Activated CD8-positive, alpha-beta memory T cell treated with anti-CD3 and anti-CD28 coated beads for 24 hours (primary cell): ENCODE results near the gene TBCK.
"Not testable (repeated sequence)": the region's sequence is repeated elsewhere in the genome, so short reads cannot be mapped to it uniquely, and the experiment has no call there.

ENCODE experiments used
- DNase-seq: peaks from one replicate; pipeline ENCODE4 v3.0.0-alpha.2; 2020

TBCK gene

GRCh38 chr4:106277140-106277675 lies 38.8 kb downstream of the TBCK start:
- no peak for DNase-seq

- DNase-seq = no peak
Measured at GRCh38 chr4:106273831-106274230, 42.2 kb downstream of the TBCK start.

- DNase-seq = no peak
Measured at GRCh38 chr4:106270736-106271135, 45.3 kb downstream of the TBCK start.

- no peak for DNase-seq
Measured at GRCh38 chr4:106269711-106270110, 46.3 kb downstream of the TBCK start.

GRCh38 chr4:106268786-106269185 lies 47.2 kb downstream of the TBCK start:
- no peak for DNase-seq

- DNase-seq = no peak
Measured at GRCh38 chr4:106266201-106266600, 49.8 kb downstream of the TBCK start.

- no peak for DNase-seq
Measured at GRCh38 chr4:106264331-106264728, 51.7 kb downstream of the TBCK start.

- no peak for DNase-seq
Measured at GRCh38 chr4:106263594-106264330, 52.2 kb downstream of the TBCK start.

- DNase-seq = no peak
Measured at GRCh38 chr4:106261980-106262379, 54.0 kb downstream of the TBCK start.

GRCh38 chr4:106258145-106259045 lies 57.6 kb downstream of the TBCK start:
- no peak for DNase-seq

- DNase-seq = no peak
Measured at GRCh38 chr4:106256190-106256589, 59.8 kb downstream of the TBCK start.

- no peak for DNase-seq
Measured at GRCh38 chr4:106255195-106255594, 60.8 kb downstream of the TBCK start.

GRCh38 chr4:106253364-106254129 lies 62.5 kb downstream of the TBCK start:
- no peak for DNase-seq

GRCh38 chr4:106247600-106247999 lies 68.4 kb downstream of the TBCK start:
- DNase-seq = no peak

GRCh38 chr4:106246441-106246840 lies 69.6 kb downstream of the TBCK start:
- no peak for DNase-seq

GRCh38 chr4:106245176-106245575 lies 70.8 kb downstream of the TBCK start:
- DNase-seq = no peak

- DNase-seq = no peak
Measured at GRCh38 chr4:106240699-106241098, 75.3 kb downstream of the TBCK start.

- no peak for DNase-seq
Measured at GRCh38 chr4:106238820-106239420, 77.1 kb downstream of the TBCK start.

GRCh38 chr4:106231931-106232330 lies 84.1 kb downstream of the TBCK start:
- DNase-seq = no peak

GRCh38 chr4:106222548-106222947 lies 93.5 kb downstream of the TBCK start:
- DNase-seq = no peak

GRCh38 chr4:106213291-106213690 lies 102.7 kb downstream of the TBCK start:
- not testable (repeated sequence) for DNase-seq

GRCh38 chr4:106210021-106210420 lies 106.0 kb downstream of the TBCK start:
- DNase-seq = no peak
